Mesenchymal stem cell (in vitro differentiated cells and primary cell): ENCODE data around the gene KIAA1671.

Source experiments
- DNase-seq: peaks from one replicate; pipeline ENCODE4 v3.0.0-alpha.2; 2013
- H2AFZ ChIP-seq: one replicate; pipeline ENCODE4 v1.6.1; 2013; ENCODE audit warnings: low read depth, mild to moderate bottlenecking, control low read depth, inconsistent platforms, low read length, moderate library complexity
- H2AK5ac ChIP-seq: 2 replicates; pipeline ENCODE4 v1.6.1; 2013; ENCODE audit warnings: low read length, moderate library complexity, mild to moderate bottlenecking, inconsistent platforms; ENCODE audit not compliant: severe bottlenecking
- H2BK120ac ChIP-seq: one replicate; pipeline ENCODE4 v1.6.1; 2013; ENCODE audit warnings: low read depth, mild to moderate bottlenecking, inconsistent platforms, low read length, moderate library complexity
- H2BK12ac ChIP-seq, 2 experiments: one replicate each; pipeline ENCODE4 v1.6.1; 2013; ENCODE audit warnings: inconsistent platforms in 2 of 2, low read length in 2 of 2, mild to moderate bottlenecking in 2 of 2, moderate library complexity in 2 of 2, control low read depth in 1 of 2
- H2BK15ac ChIP-seq: one replicate; pipeline ENCODE4 v1.6.1; 2013; ENCODE audit warnings: mild to moderate bottlenecking, low read depth, inconsistent platforms; ENCODE audit not compliant: poor library complexity, severe bottlenecking
- H2BK5ac ChIP-seq: 2 replicates; pipeline ENCODE4 v1.6.1; 2013; ENCODE audit warnings: low read depth, mild to moderate bottlenecking, low read length, control low read depth, inconsistent platforms; ENCODE audit not compliant: poor library complexity, severe bottlenecking
- H3K14ac ChIP-seq, 2 experiments: one replicate each; pipeline ENCODE4 v1.6.1; 2013; ENCODE audit warnings: inconsistent platforms in 2 of 2, low read length in 2 of 2, control low read depth in 1 of 2, mild to moderate bottlenecking in 1 of 2, moderate library complexity in 1 of 2
- H3K18ac ChIP-seq, 2 experiments: one replicate each; pipeline ENCODE4 v1.6.1; 2013; ENCODE audit warnings: inconsistent platforms in 2 of 2, low read length in 2 of 2, control low read depth in 1 of 2, low read depth in 1 of 2, mild to moderate bottlenecking in 1 of 2
- H3K23ac ChIP-seq, 2 experiments: one replicate each; pipeline ENCODE4 v1.6.1; 2013; ENCODE audit warnings: inconsistent platforms in 2 of 2, low read length in 2 of 2, mild to moderate bottlenecking in 2 of 2, moderate library complexity in 2 of 2, control low read depth in 1 of 2
- H3K27ac ChIP-seq: 2 replicates; pipeline ENCODE4 v1.5.1; 2013; ENCODE audit warnings: mild to moderate bottlenecking, moderate library complexity, low read length, control low read depth, inconsistent platforms; ENCODE audit not compliant: poor library complexity, severe bottlenecking
- H3K27me3 ChIP-seq, 2 experiments: 2 replicates each; pipeline versions ENCODE4 v1.6.1 to v1.7.0; 2013; ENCODE audit warnings: low read length in 2 of 2, mild to moderate bottlenecking in 2 of 2, moderate library complexity in 2 of 2, control low read depth in 1 of 2, inconsistent platforms in 1 of 2; ENCODE audit not compliant: control insufficient read depth in 1 of 2, insufficient read depth in 1 of 2
- H3K36me3 ChIP-seq, 2 experiments: 2 replicates each; pipeline versions ENCODE4 v1.6.1 to v1.7.0; 2013; ENCODE audit warnings: low read length in 2 of 2, control low read depth in 1 of 2, inconsistent platforms in 1 of 2, low read depth in 1 of 2, mild to moderate bottlenecking in 1 of 2; ENCODE audit not compliant: insufficient read depth in 2 of 2, control insufficient read depth in 1 of 2
- H3K4ac ChIP-seq, 2 experiments: one replicate each; pipeline ENCODE4 v1.6.1; 2013; ENCODE audit warnings: inconsistent platforms in 2 of 2, low read length in 2 of 2, mild to moderate bottlenecking in 2 of 2, moderate library complexity in 2 of 2, control low read depth in 1 of 2, low read depth in 1 of 2
- H3K4me1 ChIP-seq: 2 replicates; pipeline ENCODE4 v1.6.1; 2013; ENCODE audit warnings: low read depth, low read length, control low read depth; ENCODE audit not compliant: control insufficient read depth, insufficient read depth
- H3K4me2 ChIP-seq: 2 replicates; pipeline ENCODE4 v1.6.1; 2013; ENCODE audit warnings: low read length, mild to moderate bottlenecking, inconsistent platforms; ENCODE audit not compliant: poor library complexity, severe bottlenecking
- H3K4me3 ChIP-seq, 2 experiments: 2 replicates each; pipeline versions ENCODE4 v1.5.1 to v1.7.0; 2013; ENCODE audit warnings: low read length in 2 of 2, mild to moderate bottlenecking in 2 of 2, control low read depth in 1 of 2, low read depth in 1 of 2; ENCODE audit not compliant: insufficient read depth in 1 of 2
- H3K79me1 ChIP-seq: replicated peaks from 2 replicates; pipeline ENCODE4 v1.6.1; 2013; ENCODE audit warnings: mild to moderate bottlenecking, control low read depth, low read length, inconsistent platforms; ENCODE audit not compliant: poor library complexity, severe bottlenecking
- H3K9ac ChIP-seq: 2 replicates; pipeline ENCODE4 v1.7.0; 2013; ENCODE audit warnings: mild to moderate bottlenecking, low read length, moderate library complexity
- H3K9me3 ChIP-seq: 2 replicates; pipeline ENCODE4 v1.7.0; 2013; ENCODE audit warnings: mild to moderate bottlenecking, low read length; ENCODE audit not compliant: control insufficient read depth
- H4K8ac ChIP-seq: one replicate; pipeline ENCODE4 v1.6.1; 2013; ENCODE audit warnings: inconsistent platforms, mild to moderate bottlenecking, low read length, moderate library complexity
- H4K91ac ChIP-seq: one replicate; pipeline ENCODE4 v1.6.1; 2013; ENCODE audit warnings: mild to moderate bottlenecking, low read length, inconsistent platforms
- WGBS: methylation state at CpG from one replicate; pipeline ENCODE4 v1.1.7; 2013; ENCODE audit warnings: mixed read lengths; 5-methylcytosine and 5-hydroxymethylcytosine counted together

Gene KIAA1671

GRCh38 chr22:24977370-24978221 lies 25.1 kb downstream of the KIAA1671 start:
- Histone ChIP-seq H3K27ac (no peak overlapping the region), H2BK5ac (no peak overlapping the region), H2BK12ac (peak overlapping the region; percentile 49 to 59), H4K8ac (peak overlapping the region; percentile 85), H3K79me1 (peaks cover 3% of the 10 kb centered on the region), H3K23ac (peak overlapping the region in 1 of 2 experiments; percentile 14), H3K36me3 (no peaks in the 10 kb centered on the region), H3K4ac (peak overlapping the region; percentile 44 to 64), H2BK120ac (peak overlapping the region; percentile 82), H3K4me3 (no peak overlapping the region), H3K9ac (peak overlapping the region; percentile 68), H3K9me3 (no peaks in the 10 kb centered on the region), H3K4me2 (no peak overlapping the region), H2AFZ (peak overlapping the region; percentile 36), H2AK5ac (no peak overlapping the region), H3K4me1 (peaks cover 7% of the 10 kb centered on the region), H2BK15ac (peak overlapping the region; percentile 65), H3K14ac (no peak overlapping the region), H4K91ac (peak overlapping the region; percentile 78), H3K27me3 (peaks cover 0 to 8% of the 10 kb centered on the region in 2 experiments), H3K18ac (peak overlapping the region; percentile 67 to 69)
- DNase-seq = peak; percentile 54
- 39% methylated on average over 10 of the region's 12 CpGs for WGBS

- Histone ChIP-seq H3K27me3 (peaks cover 0 to 11% of the 10 kb centered on the region in 2 experiments), H3K4ac (no peak overlapping the region), H3K14ac (no peak overlapping the region), H3K27ac (no peak overlapping the region), H3K36me3 (no peaks in the 10 kb centered on the region), H2BK12ac (no peak overlapping the region), H3K9ac (peak overlapping the region; percentile 68), H2BK120ac (no peak overlapping the region), H3K4me1 (peaks cover 7% of the 10 kb centered on the region), H3K9me3 (no peaks in the 10 kb centered on the region), H2BK15ac (no peak overlapping the region), H3K4me3 (no peak overlapping the region), H3K23ac (no peak overlapping the region), H4K8ac (no peak overlapping the region), H3K79me1 (peaks cover 3% of the 10 kb centered on the region), H2AK5ac (no peak overlapping the region), H4K91ac (no peak overlapping the region), H3K4me2 (no peak overlapping the region), H2BK5ac (no peak overlapping the region), H2AFZ (no peak overlapping the region), H3K18ac (no peak overlapping the region)
- DNase-seq = no peak
- WGBS = 94% methylated on average over 1 of the region's 1 CpG
Observed at GRCh38 chr22:24978308-24978707, 25.8 kb downstream of the KIAA1671 start.

DNA sequence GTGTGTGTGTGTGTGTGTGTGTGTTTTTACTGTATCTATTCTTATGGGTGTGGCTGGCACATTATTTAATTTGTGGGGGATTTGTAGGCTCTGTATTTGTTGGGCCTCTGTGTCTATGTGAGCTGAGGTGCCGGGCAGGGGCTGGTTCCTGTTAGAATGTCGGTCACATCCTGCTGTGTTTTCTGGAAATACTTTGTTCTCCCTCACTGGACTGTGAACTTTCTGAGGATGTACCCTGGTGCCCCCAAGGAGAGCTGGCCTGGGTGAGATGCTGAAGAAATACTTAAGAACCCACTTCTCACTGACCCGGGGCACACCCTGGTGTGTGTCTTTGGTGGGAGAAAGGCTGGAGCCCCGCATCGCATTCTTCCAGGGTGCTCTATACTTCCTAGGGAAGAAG lies 28.6 kb downstream of the KIAA1671 start:
- Histone ChIP-seq H3K9me3 (no peaks in the 10 kb centered on the region), H2BK120ac (peak overlapping the region; percentile 42), H3K18ac (no peak overlapping the region), H3K9ac (no peak overlapping the region), H2BK12ac (no peak overlapping the region), H3K36me3 (no peaks in the 10 kb centered on the region), H3K27ac (no peak overlapping the region), H3K4ac (no peak overlapping the region), H3K14ac (no peak overlapping the region), H4K8ac (no peak overlapping the region), H3K79me1 (peaks cover 2% of the 10 kb centered on the region), H2BK5ac (no peak overlapping the region), H3K4me1 (peaks cover 3% of the 10 kb centered on the region), H3K4me3 (no peak overlapping the region), H3K4me2 (no peak overlapping the region), H2BK15ac (no peak overlapping the region), H3K27me3 (peaks cover 0 to 11% of the 10 kb centered on the region in 2 experiments), H2AK5ac (no peak overlapping the region), H4K91ac (no peak overlapping the region), H2AFZ (no peak overlapping the region), H3K23ac (no peak overlapping the region)
- WGBS = 70% methylated on average over 5 of the region's 5 CpGs
- no peak for DNase-seq

DNA sequence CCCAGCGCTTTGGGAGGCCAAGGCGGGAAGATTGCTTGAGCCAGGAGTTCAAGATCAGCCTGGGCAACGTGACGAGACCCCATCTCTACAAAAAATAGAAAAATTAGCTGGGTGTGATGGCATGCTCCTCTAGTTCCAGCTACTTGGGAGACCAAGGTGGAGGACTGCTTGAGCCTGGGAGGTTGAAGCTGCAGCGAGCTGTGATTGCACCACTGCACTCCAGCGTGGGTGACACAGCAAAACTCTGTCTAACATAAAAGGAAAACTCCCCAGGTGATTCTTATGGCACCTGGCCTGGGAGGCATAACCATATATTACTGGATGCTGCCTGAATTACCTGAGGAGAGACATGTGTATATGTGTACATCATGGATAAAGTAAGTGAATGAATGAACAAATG lies 29.1 kb downstream of the KIAA1671 start:
- Histone ChIP-seq H2BK15ac (no peak overlapping the region), H3K9ac (no peak overlapping the region), H2AFZ (no peak overlapping the region), H2BK5ac (no peak overlapping the region), H3K79me1 (peaks cover 2% of the 10 kb centered on the region), H3K14ac (no peak overlapping the region), H3K4me2 (no peak overlapping the region), H4K91ac (peak overlapping the region; percentile 46), H4K8ac (no peak overlapping the region), H3K27me3 (peaks cover 0 to 9% of the 10 kb centered on the region in 2 experiments), H2BK120ac (no peak overlapping the region), H3K4me3 (no peak overlapping the region), H3K23ac (no peak overlapping the region), H3K36me3 (no peaks in the 10 kb centered on the region), H2BK12ac (no peak overlapping the region), H2AK5ac (no peak overlapping the region), H3K18ac (peak overlapping the region in 1 of 2 experiments; percentile 17), H3K4ac (no peak overlapping the region), H3K27ac (no peak overlapping the region), H3K9me3 (no peaks in the 10 kb centered on the region), H3K4me1 (no peaks in the 10 kb centered on the region)
- DNase-seq = no peak
- WGBS = 94% methylated on average over 4 of the region's 6 CpGs
